H9 (cell line): Measurements from ENCODE around the gene PHF24. TPM values are rescaled to one million over a fixed set of nuclear protein-coding genes. Genes with fewer than 3 reads are reported as not detected.

Experiments used
- DNase-seq: peaks from one replicate; pipeline ENCODE4 v3.0.0-alpha.2; 2017
- H2AFZ ChIP-seq: one replicate; pipeline ENCODE4 v1.6.1; 2013; ENCODE audit warnings: mild to moderate bottlenecking, low read length, control low read depth, moderate library complexity
- H2AK5ac ChIP-seq: 2 replicates; pipeline ENCODE4 v1.6.1; 2013; ENCODE audit warnings: low read length, control low read depth, mixed read lengths; ENCODE audit not compliant: insufficient read length
- H2BK120ac ChIP-seq: one replicate; pipeline ENCODE4 v1.6.1; 2013; ENCODE audit warnings: low read depth, mild to moderate bottlenecking, low read length, control low read depth, inconsistent platforms; ENCODE audit not compliant: poor library complexity, severe bottlenecking
- H2BK12ac ChIP-seq: 2 replicates; pipeline ENCODE4 v1.6.1; 2013; ENCODE audit warnings: low read length, control low read depth, mixed read lengths, low read depth; ENCODE audit not compliant: insufficient read length
- H2BK15ac ChIP-seq: 2 replicates; pipeline ENCODE4 v1.6.1; 2013; ENCODE audit warnings: low read depth, low read length, control low read depth
- H2BK20ac ChIP-seq: one replicate; pipeline ENCODE4 v1.6.1; 2013; ENCODE audit warnings: low read depth, mild to moderate bottlenecking, low read length, control low read depth, inconsistent platforms; ENCODE audit not compliant: poor library complexity, severe bottlenecking
- H2BK5ac ChIP-seq: 2 replicates; pipeline ENCODE4 v1.6.1; 2013; ENCODE audit warnings: low read length, control low read depth, mixed read lengths; ENCODE audit not compliant: insufficient read length
- H3K14ac ChIP-seq: 2 replicates; pipeline ENCODE4 v1.6.1; 2013; ENCODE audit warnings: low read length, control low read depth; ENCODE audit not compliant: insufficient read depth
- H3K18ac ChIP-seq: 2 replicates; pipeline ENCODE4 v1.6.1; 2013; ENCODE audit warnings: low read depth, mild to moderate bottlenecking, mixed read lengths, low read length, control low read depth; ENCODE audit not compliant: insufficient read length
- H3K23ac ChIP-seq: 2 replicates; pipeline ENCODE4 v1.6.1; 2013; ENCODE audit warnings: low read length, control low read depth, mixed read lengths, low read depth; ENCODE audit not compliant: insufficient read length
- H3K23me2 ChIP-seq: 2 replicates; pipeline ENCODE4 v1.6.1; 2013; ENCODE audit warnings: low read depth, mild to moderate bottlenecking, mixed read lengths, low read length, control low read depth; ENCODE audit not compliant: insufficient read length, poor library complexity, severe bottlenecking
- H3K27ac ChIP-seq: 2 replicates; pipeline ENCODE4 v1.5.1; 2013; ENCODE audit warnings: low read length, control low read depth, mixed read lengths, low read depth; ENCODE audit not compliant: insufficient read length
- H3K27me3 ChIP-seq: 2 replicates; pipeline ENCODE4 v1.6.1; 2013; ENCODE audit warnings: low read length, control low read depth, inconsistent platforms; ENCODE audit not compliant: insufficient read depth
- H3K4ac ChIP-seq: 2 replicates; pipeline ENCODE4 v1.6.1; 2013; ENCODE audit warnings: low read depth, mild to moderate bottlenecking, control low read depth, inconsistent platforms, low read length, moderate library complexity
- H3K4me1 ChIP-seq: 2 replicates; pipeline ENCODE4 v1.6.1; 2013; ENCODE audit warnings: low read length, control low read depth, inconsistent platforms; ENCODE audit not compliant: insufficient read depth
- H3K4me2 ChIP-seq: 2 replicates; pipeline ENCODE4 v1.6.1; 2013; ENCODE audit warnings: low read length, control low read depth, mixed read lengths; ENCODE audit not compliant: insufficient read length, insufficient read depth
- H3K56ac ChIP-seq: 2 replicates; pipeline ENCODE4 v1.6.1; 2013; ENCODE audit warnings: low read depth, mild to moderate bottlenecking, mixed read lengths, low read length, control low read depth; ENCODE audit not compliant: insufficient read length
- H3K79me1 ChIP-seq: 2 replicates; pipeline ENCODE4 v1.6.1; 2013; ENCODE audit warnings: low read depth, mild to moderate bottlenecking, moderate library complexity, low read length, control low read depth, inconsistent platforms; ENCODE audit not compliant: insufficient read depth, poor library complexity, severe bottlenecking
- H3K79me2 ChIP-seq: 2 replicates; pipeline ENCODE4 v1.6.1; 2013; ENCODE audit warnings: low read length, control low read depth, inconsistent platforms; ENCODE audit not compliant: insufficient read depth
- H3K9ac ChIP-seq: 2 replicates; pipeline ENCODE4 v1.6.1; 2013; ENCODE audit warnings: low read length, control low read depth, mixed read lengths; ENCODE audit not compliant: insufficient read length; ENCODE audit errors: extremely low read depth
- H3K9me3 ChIP-seq: one replicate; pipeline ENCODE4 v1.6.1; 2013; ENCODE audit warnings: low read depth, low read length, inconsistent platforms; ENCODE audit not compliant: control insufficient read depth
- H3T11ph ChIP-seq: one replicate; pipeline ENCODE4 v1.6.1; 2013; ENCODE audit warnings: mild to moderate bottlenecking, low read length, control low read depth, inconsistent platforms
- H4K20me1 ChIP-seq: one replicate; pipeline ENCODE4 v1.6.1; 2013; ENCODE audit not compliant: control insufficient read depth, insufficient read length, insufficient read depth
- H4K5ac ChIP-seq: 2 replicates; pipeline ENCODE4 v1.6.1; 2013; ENCODE audit warnings: low read depth, mild to moderate bottlenecking, mixed read lengths, low read length, control low read depth; ENCODE audit not compliant: insufficient read length
- H4K8ac ChIP-seq: replicated peaks from 2 replicates; pipeline ENCODE4 v1.6.1; 2013; ENCODE audit warnings: low read length, control low read depth, mixed read lengths, low read depth; ENCODE audit not compliant: insufficient read length
- H4K91ac ChIP-seq: 2 replicates; pipeline ENCODE4 v1.6.1; 2013; ENCODE audit warnings: low read depth, mild to moderate bottlenecking, moderate library complexity, mixed read lengths, low read length, control low read depth; ENCODE audit not compliant: insufficient read length
- H3K27ac Mint-ChIP-seq, 3 experiments: 2 replicates in 2 of 3; 3 replicates in 1 of 3; pipeline ENCODE4 v1.8.0; 2020 to 2021; ENCODE audit warnings: mixed read lengths in 3 of 3, mild to moderate bottlenecking in 1 of 3, moderate library complexity in 1 of 3
- H3K27me3 Mint-ChIP-seq: 2 replicates; pipeline ENCODE4 v1.8.0; 2021; ENCODE audit warnings: low read depth, mild to moderate bottlenecking, moderate library complexity, mixed read lengths
- H3K36me3 Mint-ChIP-seq, 3 experiments: 2 replicates in 2 of 3; 3 replicates in 1 of 3; pipeline ENCODE4 v1.8.0; 2020 to 2021; ENCODE audit warnings: low read depth in 3 of 3, mixed read lengths in 3 of 3; ENCODE audit not compliant: insufficient read depth in 1 of 3
- H3K4me1 Mint-ChIP-seq, 2 experiments: 2 replicates each; pipeline ENCODE4 v1.8.0; 2020; ENCODE audit warnings: mixed read lengths in 2 of 2
- H3K4me3 Mint-ChIP-seq, 2 experiments: 2 replicates in 1 of 2; 3 replicates in 1 of 2; pipeline ENCODE4 v1.8.0; 2020 to 2021; ENCODE audit warnings: mild to moderate bottlenecking in 2 of 2, mixed read lengths in 2 of 2, moderate library complexity in 1 of 2
- H3K9me3 Mint-ChIP-seq, 2 experiments: 2 replicates in 1 of 2; 3 replicates in 1 of 2; pipeline ENCODE4 v1.8.0; 2020; ENCODE audit warnings: mild to moderate bottlenecking in 2 of 2, mixed read lengths in 2 of 2, moderate library complexity in 1 of 2
- WGBS: extraction: QIAGEN DNeasy Blood & Tissue Kit; methylation state at CpG from one replicate; pipeline ENCODE4 v1.1.7; 2013; ENCODE audit warnings: missing lambda C conversion rate, low lambda C conversion rate, mixed read lengths; ENCODE audit not compliant: insufficient read length; ENCODE audit errors: extremely low coverage; 5-methylcytosine and 5-hydroxymethylcytosine counted together
- total RNA-seq: library from RNA; stranded (reverse); gene quantifications from 2 replicates; pipeline ENCODE4 v1.2.1, GENCODE V29; 2021
- TF ChIP-seq, protein P1 (sequence below): fragments of 200-600 bp; sonication (generic); conservative IDR thresholded peaks from 3 replicates; pipeline ENCODE4 v1.8.0; 2021; ENCODE audit warnings: antibody characterized with exemption, mild to moderate bottlenecking

PHF24 gene
- total RNA-seq, 1 experiment from 2014 or later: 0.24 TPM

DNA sequence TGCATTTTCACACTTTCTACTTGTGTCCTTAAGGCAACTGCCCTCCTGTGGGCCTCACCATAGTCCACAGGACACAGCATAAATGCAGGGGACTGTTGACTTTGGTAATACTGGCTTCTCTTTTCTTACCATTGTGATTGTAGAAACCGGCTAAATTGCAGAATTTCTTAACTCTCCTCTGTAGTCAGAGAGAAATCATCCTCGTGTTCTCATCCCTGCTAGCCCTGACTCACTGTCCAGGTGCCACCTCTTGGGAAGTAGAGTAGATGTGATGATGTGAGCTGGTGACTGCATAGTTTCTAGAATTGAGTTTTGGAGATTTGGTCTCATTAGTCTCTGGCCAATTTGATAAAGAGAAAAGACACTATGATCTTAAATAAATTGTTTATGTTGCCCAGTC is 5.5 kb downstream of the PHF24 start:
- TF ChIP-seq, protein P1, sequence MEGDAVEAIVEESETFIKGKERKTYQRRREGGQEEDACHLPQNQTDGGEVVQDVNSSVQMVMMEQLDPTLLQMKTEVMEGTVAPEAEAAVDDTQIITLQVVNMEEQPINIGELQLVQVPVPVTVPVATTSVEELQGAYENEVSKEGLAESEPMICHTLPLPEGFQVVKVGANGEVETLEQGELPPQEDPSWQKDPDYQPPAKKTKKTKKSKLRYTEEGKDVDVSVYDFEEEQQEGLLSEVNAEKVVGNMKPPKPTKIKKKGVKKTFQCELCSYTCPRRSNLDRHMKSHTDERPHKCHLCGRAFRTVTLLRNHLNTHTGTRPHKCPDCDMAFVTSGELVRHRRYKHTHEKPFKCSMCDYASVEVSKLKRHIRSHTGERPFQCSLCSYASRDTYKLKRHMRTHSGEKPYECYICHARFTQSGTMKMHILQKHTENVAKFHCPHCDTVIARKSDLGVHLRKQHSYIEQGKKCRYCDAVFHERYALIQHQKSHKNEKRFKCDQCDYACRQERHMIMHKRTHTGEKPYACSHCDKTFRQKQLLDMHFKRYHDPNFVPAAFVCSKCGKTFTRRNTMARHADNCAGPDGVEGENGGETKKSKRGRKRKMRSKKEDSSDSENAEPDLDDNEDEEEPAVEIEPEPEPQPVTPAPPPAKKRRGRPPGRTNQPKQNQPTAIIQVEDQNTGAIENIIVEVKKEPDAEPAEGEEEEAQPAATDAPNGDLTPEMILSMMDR: no peak
- Histone ChIP-seq H3K4me2 (no peak overlapping the region), H4K91ac (no peak overlapping the region), H3K79me1 (no peaks in the 10 kb centered on the region), H2BK5ac (no peak overlapping the region), H3K79me2 (no peaks in the 10 kb centered on the region), H3K27me3 (peaks cover 3% of the 10 kb centered on the region; the same call in 1 of the 2 replicates), H2BK20ac (no peak overlapping the region), H3T11ph (no peak overlapping the region), H3K9ac (no peak overlapping the region), H4K20me1 (no peaks in the 10 kb centered on the region), H3K56ac (no peak overlapping the region), H2BK15ac (no peak overlapping the region), H2AK5ac (no peak overlapping the region), H2BK12ac (no peak overlapping the region), H3K23ac (no peak overlapping the region), H3K14ac (no peak overlapping the region), H3K23me2 (peaks cover 1% of the 10 kb centered on the region), H2BK120ac (no peak overlapping the region), H3K4me1 (peaks cover 6% of the 10 kb centered on the region; the same call in 1 of the 2 replicates), H2AFZ (no peak overlapping the region), H3K18ac (no peak overlapping the region), H3K9me3 (no peaks in the 10 kb centered on the region), H4K8ac (no peak overlapping the region), H3K27ac (no peak overlapping the region), H3K4ac (no peak overlapping the region), H4K5ac (no peak overlapping the region)
- Mint-ChIP-seq H3K27me3 (peaks cover 37% of the 10 kb centered on the region), H3K4me1 (peaks cover 20 to 33% of the 10 kb centered on the region in 2 experiments), H3K4me3 (no peak overlapping the region), H3K9me3 (no peaks in the 10 kb centered on the region), H3K27ac (no peak overlapping the region; a peak in 1 of 7 replicates), H3K36me3 (no peaks in the 10 kb centered on the region)
- no CpG with 5 or more reads among the region's 2 CpGs for WGBS
- no peak for DNase-seq
